HepG2 (cell line): Measurements from ENCODE around the gene VGLL3. TPM values are rescaled to one million over a fixed set of nuclear protein-coding genes. Genes with fewer than 3 reads are reported as not detected.

Experiments used
- ATAC-seq: fragments of 200-7000 bp; cut with Tn5 transposase; 3 replicates; pipeline ENCODE4 v1.9.1; 2020; ENCODE audit warnings: mild to moderate bottlenecking, moderate library complexity
- BruUV-seq: library from RNA; stranded (reverse); fragments of 400-500 nt; replicated peaks from 2 replicates; lab custom pipeline; 2021; lab: Mats Ljungman, UMichigan
- CTCF ChIA-PET: fragments of 300-600 bp; formaldehyde crosslinking; extraction: SDS; loops from one replicate; lab custom pipeline; 2021; ENCODE audit warnings: low total read pairs, inconsistent platforms, low intra/inter-chr PET ratio; lab: Yijun Ruan, JAX
- POLR2A ChIA-PET: fragments of 350-600 bp; sonication (Branson Sonifier 250); formaldehyde crosslinking; loops from one replicate; lab custom pipeline; 2020; ENCODE audit warnings: antibody characterized with exemption, inconsistent platforms; lab: Yijun Ruan, JAX
- DNase-seq: peaks from one replicate; pipeline ENCODE4 v3.0.0-alpha.2; 2015; ENCODE audit warnings: low spot score
- FAIRE-seq: peaks from 3 replicates; lab custom pipeline; 2011; peaks lifted over from hg19 to GRCh38; lab: Jason Lieb, UNC
- H2AFZ ChIP-seq: one replicate; pipeline ENCODE4 v1.6.1; 2011; ENCODE audit warnings: low read length, inconsistent platforms
- H3K27ac ChIP-seq: fragments of 300-600 bp; 3 replicates; pipeline ENCODE4 v1.8.0; 2011; ENCODE audit warnings: mixed run types, mild to moderate bottlenecking, mixed read lengths, low read length, inconsistent platforms; ENCODE audit not compliant: insufficient read depth; ENCODE audit errors: extremely low read length
- H3K27me3 ChIP-seq, 2 experiments: fragments of 200-600 bp in 1 of 2; 2 replicates in 1 of 2; 3 replicates in 1 of 2; pipeline versions ENCODE4 v1.6.0 to v1.8.0; 2011; ENCODE audit warnings: low read length in 2 of 2, mild to moderate bottlenecking in 2 of 2, moderate library complexity in 2 of 2, inconsistent platforms in 1 of 2; ENCODE audit not compliant: insufficient read depth in 2 of 2, control insufficient read depth in 1 of 2
- H3K36me3 ChIP-seq, 2 experiments: fragments of 200-600 bp in 1 of 2; replicated peaks in 1 of 2; 2 replicates in 1 of 2; 3 replicates in 1 of 2; pipeline versions ENCODE4 v1.5.1 to v1.8.0; 2011; ENCODE audit warnings: low read length in 2 of 2, inconsistent platforms in 1 of 2; ENCODE audit not compliant: insufficient read depth in 2 of 2, control insufficient read depth in 1 of 2
- H3K4me1 ChIP-seq: 2 replicates; pipeline ENCODE4 v1.5.1; 2012; ENCODE audit warnings: low read length, inconsistent platforms; ENCODE audit not compliant: insufficient read depth
- H3K4me2 ChIP-seq: 2 replicates; pipeline ENCODE4 v1.6.0; 2011; ENCODE audit warnings: low read depth, low read length, inconsistent platforms
- H3K4me3 ChIP-seq, 3 experiments: fragments of 200-600 bp in 1 of 3; sonication (generic), shearing (Covaris generic) in 1 of 3; replicated peaks in 1 of 3; 2 replicates each; pipeline ENCODE4 v1.5.1; 2011 to 2016; ENCODE audit warnings: low read length in 3 of 3, inconsistent platforms in 2 of 3, low read depth in 2 of 3, mild to moderate bottlenecking in 2 of 3, control low read depth in 1 of 3, mixed read lengths in 1 of 3; ENCODE audit not compliant: insufficient read depth in 1 of 3
- H3K79me2 ChIP-seq: one replicate; pipeline ENCODE4 v1.6.1; 2011; ENCODE audit warnings: low read length, inconsistent platforms; ENCODE audit not compliant: insufficient read depth
- H3K9ac ChIP-seq: 2 replicates; pipeline ENCODE4 v1.6.0; 2011; ENCODE audit warnings: mild to moderate bottlenecking, low read depth, low read length, inconsistent platforms; ENCODE audit not compliant: insufficient read depth
- H3K9me3 ChIP-seq: 2 replicates; pipeline ENCODE4 v1.5.1; 2012; ENCODE audit warnings: mild to moderate bottlenecking, low read length
- H4K20me1 ChIP-seq: 2 replicates; pipeline ENCODE4 v1.6.0; 2011; ENCODE audit warnings: inconsistent platforms, mild to moderate bottlenecking, low read length, moderate library complexity; ENCODE audit not compliant: insufficient read depth
- FOSL2 ChIP-seq: sonication (generic); formaldehyde crosslinking; IDR thresholded peaks from 2 replicates; pipeline ENCODE4 v1.4.0; 2020; ENCODE audit warnings: missing genetic modification reagents
- JUN ChIP-seq: sonication (generic); formaldehyde crosslinking; IDR thresholded peaks from 2 replicates; pipeline ENCODE4 v1.4.0; 2020; ENCODE audit warnings: mild to moderate bottlenecking, missing genetic modification reagents
- KLF12 ChIP-seq: sonication (generic); formaldehyde crosslinking; IDR thresholded peaks from 2 replicates; pipeline ENCODE4 v1.4.0; 2020; ENCODE audit warnings: missing genetic modification reagents, borderline replicate concordance
- NFE2L2 ChIP-seq: fragments of 150-350 bp; IDR thresholded peaks from 2 replicates; pipeline ENCODE4 v1.6.1; 2014; ENCODE audit warnings: low read length
- NFRKB ChIP-seq: fragments of 450-650 bp; IDR thresholded peaks from 2 replicates; pipeline ENCODE4 v1.6.1; 2017
- PRDM4 ChIP-seq: sonication (generic); formaldehyde crosslinking; IDR thresholded peaks from 2 replicates; pipeline ENCODE4 v1.9.0; 2021; ENCODE audit warnings: missing genetic modification reagents, borderline replicate concordance
- SP1 ChIP-seq, 2 experiments: fragments of 450-650 bp in 1 of 2; sonication (generic) in 1 of 2; formaldehyde crosslinking in 1 of 2; IDR thresholded peaks; 2 replicates each; pipeline versions ENCODE4 v1.4.0 to v1.6.1; 2016 to 2020; ENCODE audit warnings: missing genetic modification reagents in 1 of 2
- TBX2 ChIP-seq: sonication (generic); formaldehyde crosslinking; IDR thresholded peaks from 2 replicates; pipeline ENCODE4 v1.5.0; 2020; ENCODE audit warnings: missing genetic modification reagents, mild to moderate bottlenecking, borderline replicate concordance
- U2AF1 ChIP-seq: fragments of 200-400 bp; formaldehyde crosslinking; optimal IDR thresholded peaks from 2 replicates; pipeline ENCODE3; 2017; ENCODE audit warnings: mild to moderate bottlenecking, low read depth, low read length
- ZNF180 ChIP-seq: sonication (generic); formaldehyde crosslinking; IDR thresholded peaks from 2 replicates; pipeline ENCODE4 v1.4.0; 2020; ENCODE audit warnings: low read depth, missing genetic modification reagents, borderline replicate concordance
- ZNF232 ChIP-seq: sonication (generic); formaldehyde crosslinking; IDR thresholded peaks from 2 replicates; pipeline ENCODE4 v1.4.0; 2020; ENCODE audit warnings: missing genetic modification reagents, borderline replicate concordance
- ZNF484 ChIP-seq: sonication (generic); formaldehyde crosslinking; IDR thresholded peaks from 2 replicates; pipeline ENCODE4 v1.5.1; 2020; ENCODE audit warnings: mild to moderate bottlenecking, low read depth, missing genetic modification reagents, borderline replicate concordance
- ZNF550 ChIP-seq: sonication (generic); formaldehyde crosslinking; IDR thresholded peaks from 2 replicates; pipeline ENCODE4 v1.4.0; 2020; ENCODE audit warnings: mild to moderate bottlenecking, missing genetic modification reagents, borderline replicate concordance
- WGBS: methylation state at CpG from one replicate; pipeline ENCODE4 v1.1.6; 2017; ENCODE audit warnings: low lambda C conversion rate; 5-methylcytosine and 5-hydroxymethylcytosine counted together
- in situ Hi-C: cut with HindIII; loops from 2 replicates; pipeline ENCODE4 v1.10.0; 2017; ENCODE audit warnings: low pct_unique_long_range_greater_than_20kb; ENCODE audit not compliant: extremely low pct_ligation_motif_present
- intact Hi-C: fragments of 100-400 bp; cut with micrococcal nuclease; formaldehyde crosslinking; loops from one replicate; pipeline ENCODE4 v1.10.0; 2022; ENCODE audit not compliant: unreplicated experiment
- polyA plus RNA-seq, 8 experiments: library from polyadenylated mRNA; depleted of rRNA in 3 of 8; stranded (reverse) in 7 of 8; unstranded in 1 of 8; fragments of >200 nt; fragmentation: Illumina TruSeq in 4 of 8; extraction: Trizol in 4 of 8; gene quantifications; 2 replicates each; pipeline versions ENCODE4 v1.2.1 to v1.2.3, GENCODE V29; 2011 to 2016; ENCODE audit warnings: low read depth in 4 of 8, missing spikeins in 1 of 8, mixed read lengths in 1 of 8; ENCODE audit not compliant: insufficient read depth in 1 of 8
- total RNA-seq, 5 experiments: library from RNA; depleted of rRNA; stranded (reverse); fragments of >200 nt; fragmentation: Illumina TruSeq; extraction: Trizol; gene quantifications; 2 replicates each; pipeline ENCODE4 v1.2.3, GENCODE V29; 2016; ENCODE audit warnings: low read depth in 1 of 5
- TF ChIP-seq, protein P1 (sequence below): sonication (generic); formaldehyde crosslinking; conservative IDR thresholded peaks from 2 replicates; pipeline ENCODE4 v1.4.0; 2020; ENCODE audit warnings: missing genetic modification reagents
- TF ChIP-seq, protein P2 (sequence below): sonication (generic); formaldehyde crosslinking; IDR thresholded peaks from 2 replicates; pipeline ENCODE4 v1.4.0; 2020; ENCODE audit warnings: mild to moderate bottlenecking, missing genetic modification reagents
- TF ChIP-seq, protein P3 (sequence below): sonication (generic); formaldehyde crosslinking; IDR thresholded peaks from 2 replicates; pipeline ENCODE4 v1.4.0; 2020; ENCODE audit warnings: mild to moderate bottlenecking, missing genetic modification reagents
- TF ChIP-seq, protein P4 (sequence below): sonication (generic); formaldehyde crosslinking; IDR thresholded peaks from 2 replicates; pipeline ENCODE4 v1.5.0; 2020; ENCODE audit warnings: missing genetic modification reagents, mild to moderate bottlenecking, borderline replicate concordance

The VGLL3 gene
- total and polyA plus RNA-seq, 2 of the 13 experiments (the other 11 are each of a cell fraction or from before 2014, with no cell fraction given): 0.03 to 0.07 TPM

- intact Hi-C loops: no loop called here
- H3K79me2 ChIP-seq: no peaks in the 10 kb centered on the region
- WGBS: 5% methylated on average over 6 of the region's 6 CpGs
These were observed 45.7 kb upstream of the VGLL3 start for GRCh38 chr3:87036671-87037070.

More at GRCh38 chr3:87036671-87037070, 45.7 kb upstream of the VGLL3 start:
- H4K20me1 ChIP-seq: no peaks in the 10 kb centered on the region
- CTCF ChIA-PET: no interaction called here
- FAIRE-seq: no peak
- TF ChIP-seq ZNF180 (CRISPR knock-in tag): no peak
- no peak for TF ChIP-seq ZNF484 (CRISPR knock-in tag)
- TF ChIP-seq KLF12 (CRISPR knock-in tag): no peak
- no peak for TF ChIP-seq JUN (CRISPR knock-in tag)
- TF ChIP-seq, protein P1, sequence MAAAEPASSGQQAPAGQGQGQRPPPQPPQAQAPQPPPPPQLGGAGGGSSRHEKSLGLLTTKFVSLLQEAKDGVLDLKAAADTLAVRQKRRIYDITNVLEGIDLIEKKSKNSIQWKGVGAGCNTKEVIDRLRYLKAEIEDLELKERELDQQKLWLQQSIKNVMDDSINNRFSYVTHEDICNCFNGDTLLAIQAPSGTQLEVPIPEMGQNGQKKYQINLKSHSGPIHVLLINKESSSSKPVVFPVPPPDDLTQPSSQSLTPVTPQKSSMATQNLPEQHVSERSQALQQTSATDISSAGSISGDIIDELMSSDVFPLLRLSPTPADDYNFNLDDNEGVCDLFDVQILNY (CRISPR knock-in tag): no peak
- no peak for TF ChIP-seq NFE2L2
- TF ChIP-seq, protein P2, sequence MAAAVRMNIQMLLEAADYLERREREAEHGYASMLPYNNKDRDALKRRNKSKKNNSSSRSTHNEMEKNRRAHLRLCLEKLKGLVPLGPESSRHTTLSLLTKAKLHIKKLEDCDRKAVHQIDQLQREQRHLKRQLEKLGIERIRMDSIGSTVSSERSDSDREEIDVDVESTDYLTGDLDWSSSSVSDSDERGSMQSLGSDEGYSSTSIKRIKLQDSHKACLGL (CRISPR knock-in tag): no peak
- TF ChIP-seq FOSL2 (CRISPR knock-in tag): no peak
- TF ChIP-seq SP1 (IDR thresholded peaks at IDR 0.05): no peak
- TF ChIP-seq SP1 (CRISPR knock-in tag; IDR thresholded peaks at IDR 0.05): no peak
- TF ChIP-seq, protein P3, sequence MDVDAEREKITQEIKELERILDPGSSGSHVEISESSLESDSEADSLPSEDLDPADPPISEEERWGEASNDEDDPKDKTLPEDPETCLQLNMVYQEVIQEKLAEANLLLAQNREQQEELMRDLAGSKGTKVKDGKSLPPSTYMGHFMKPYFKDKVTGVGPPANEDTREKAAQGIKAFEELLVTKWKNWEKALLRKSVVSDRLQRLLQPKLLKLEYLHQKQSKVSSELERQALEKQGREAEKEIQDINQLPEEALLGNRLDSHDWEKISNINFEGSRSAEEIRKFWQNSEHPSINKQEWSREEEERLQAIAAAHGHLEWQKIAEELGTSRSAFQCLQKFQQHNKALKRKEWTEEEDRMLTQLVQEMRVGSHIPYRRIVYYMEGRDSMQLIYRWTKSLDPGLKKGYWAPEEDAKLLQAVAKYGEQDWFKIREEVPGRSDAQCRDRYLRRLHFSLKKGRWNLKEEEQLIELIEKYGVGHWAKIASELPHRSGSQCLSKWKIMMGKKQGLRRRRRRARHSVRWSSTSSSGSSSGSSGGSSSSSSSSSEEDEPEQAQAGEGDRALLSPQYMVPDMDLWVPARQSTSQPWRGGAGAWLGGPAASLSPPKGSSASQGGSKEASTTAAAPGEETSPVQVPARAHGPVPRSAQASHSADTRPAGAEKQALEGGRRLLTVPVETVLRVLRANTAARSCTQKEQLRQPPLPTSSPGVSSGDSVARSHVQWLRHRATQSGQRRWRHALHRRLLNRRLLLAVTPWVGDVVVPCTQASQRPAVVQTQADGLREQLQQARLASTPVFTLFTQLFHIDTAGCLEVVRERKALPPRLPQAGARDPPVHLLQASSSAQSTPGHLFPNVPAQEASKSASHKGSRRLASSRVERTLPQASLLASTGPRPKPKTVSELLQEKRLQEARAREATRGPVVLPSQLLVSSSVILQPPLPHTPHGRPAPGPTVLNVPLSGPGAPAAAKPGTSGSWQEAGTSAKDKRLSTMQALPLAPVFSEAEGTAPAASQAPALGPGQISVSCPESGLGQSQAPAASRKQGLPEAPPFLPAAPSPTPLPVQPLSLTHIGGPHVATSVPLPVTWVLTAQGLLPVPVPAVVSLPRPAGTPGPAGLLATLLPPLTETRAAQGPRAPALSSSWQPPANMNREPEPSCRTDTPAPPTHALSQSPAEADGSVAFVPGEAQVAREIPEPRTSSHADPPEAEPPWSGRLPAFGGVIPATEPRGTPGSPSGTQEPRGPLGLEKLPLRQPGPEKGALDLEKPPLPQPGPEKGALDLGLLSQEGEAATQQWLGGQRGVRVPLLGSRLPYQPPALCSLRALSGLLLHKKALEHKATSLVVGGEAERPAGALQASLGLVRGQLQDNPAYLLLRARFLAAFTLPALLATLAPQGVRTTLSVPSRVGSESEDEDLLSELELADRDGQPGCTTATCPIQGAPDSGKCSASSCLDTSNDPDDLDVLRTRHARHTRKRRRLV (CRISPR knock-in tag): no peak
- TF ChIP-seq TBX2 (CRISPR knock-in tag): no peak
- no peak for TF ChIP-seq U2AF1
- TF ChIP-seq ZNF232 (CRISPR knock-in tag): no peak
- no peak for TF ChIP-seq ZNF550 (CRISPR knock-in tag)
- TF ChIP-seq NFRKB: no peak
- TF ChIP-seq PRDM4: no peak
- TF ChIP-seq, protein P4, sequence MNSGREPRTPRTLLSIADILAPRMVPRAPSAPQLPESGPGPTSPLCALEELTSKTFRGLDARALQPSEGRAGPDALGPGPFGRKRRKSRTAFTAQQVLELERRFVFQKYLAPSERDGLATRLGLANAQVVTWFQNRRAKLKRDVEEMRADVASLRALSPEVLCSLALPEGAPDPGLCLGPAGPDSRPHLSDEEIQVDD (CRISPR knock-in tag): no peak
- TF ChIP-seq, all 625 proteins: peak for 0
- no TSS peak for BruUV-seq
- H3K4me2 ChIP-seq: no peak overlapping the region
- H3K9ac ChIP-seq: no peak overlapping the region
- H3K36me3 ChIP-seq: no peaks in the 10 kb centered on the region
- no peak overlapping the region for H2AFZ ChIP-seq
- H3K4me3 ChIP-seq: no peak overlapping the region
- in situ Hi-C loops: no loop called here
- no peak overlapping the region for H3K27ac ChIP-seq
- H3K4me1 ChIP-seq: no peaks in the 10 kb centered on the region
- H3K9me3 ChIP-seq: no peaks in the 10 kb centered on the region
- no peaks in the 10 kb centered on the region for H3K27me3 ChIP-seq
- ATAC-seq (no peak), DNase-seq (no peak)
- POLR2A ChIA-PET: no interaction called here
